HG03558 (cell line): ENCODE data around the gene DGCR8.

Source experiments
- ATAC-seq: cut with Tn5 transposase; IDR thresholded peaks from one replicate; pipeline ENCODE4 v1.9.1; 2021; ENCODE audit warnings: moderate number of reproducible peaks; ENCODE audit not compliant: unreplicated experiment; ENCODE audit errors: extremely low read depth

The DGCR8 gene

GRCh38 chr22:20107951-20108756 is 28.1 kb downstream of the DGCR8 start:
- no peak for ATAC-seq

- ATAC-seq, result no peak
Observed at GRCh38 chr22:20108757-20109230, 28.8 kb downstream of the DGCR8 start.

DNA sequence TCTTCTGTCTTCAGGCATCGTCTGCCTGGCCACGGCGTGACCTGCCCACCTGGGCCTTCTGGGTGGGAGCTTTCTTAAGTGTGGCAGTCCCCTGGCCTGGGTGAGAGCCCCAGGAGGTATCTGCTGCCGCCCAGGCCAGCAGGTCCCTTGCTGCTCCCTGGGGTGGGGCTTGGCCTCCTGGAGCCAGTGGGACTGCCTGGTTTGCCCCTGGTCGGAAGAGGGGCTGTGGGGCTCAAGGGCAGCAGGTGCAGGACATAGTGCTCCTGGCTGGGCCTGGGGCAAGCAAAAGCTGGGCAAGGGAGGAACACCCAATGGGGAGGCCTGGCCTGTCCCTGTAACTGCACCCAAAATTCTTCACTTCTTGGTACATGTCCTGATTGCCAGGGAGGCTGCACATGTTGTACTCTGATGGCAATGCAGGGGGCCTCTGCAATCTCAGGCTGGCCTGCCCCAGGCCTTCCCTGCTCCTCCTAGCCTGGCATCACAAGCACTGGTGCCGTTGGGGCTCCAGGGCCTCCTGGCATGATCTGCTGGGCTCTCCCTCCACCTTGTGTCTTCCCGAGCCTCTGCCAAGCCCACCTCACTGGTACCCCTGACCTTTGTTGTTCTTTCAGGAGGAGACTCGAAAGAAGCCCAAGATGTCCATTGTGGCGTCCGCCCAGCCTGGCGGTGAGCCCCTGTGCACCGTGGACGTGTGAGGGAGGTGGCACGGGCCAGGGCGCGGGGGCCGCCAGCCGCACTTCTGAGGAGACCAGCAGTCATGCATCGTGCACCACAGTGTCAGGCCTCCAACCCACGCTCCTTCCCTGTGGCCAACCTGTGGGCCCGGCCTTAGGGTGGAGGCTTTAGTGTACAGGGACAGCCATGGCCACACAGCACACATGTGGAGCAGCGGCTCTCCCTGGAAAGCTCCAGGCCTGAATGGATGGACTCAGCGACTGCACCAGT is 29.6 kb downstream of the DGCR8 start:
- ATAC-seq, result no peak

DNA sequence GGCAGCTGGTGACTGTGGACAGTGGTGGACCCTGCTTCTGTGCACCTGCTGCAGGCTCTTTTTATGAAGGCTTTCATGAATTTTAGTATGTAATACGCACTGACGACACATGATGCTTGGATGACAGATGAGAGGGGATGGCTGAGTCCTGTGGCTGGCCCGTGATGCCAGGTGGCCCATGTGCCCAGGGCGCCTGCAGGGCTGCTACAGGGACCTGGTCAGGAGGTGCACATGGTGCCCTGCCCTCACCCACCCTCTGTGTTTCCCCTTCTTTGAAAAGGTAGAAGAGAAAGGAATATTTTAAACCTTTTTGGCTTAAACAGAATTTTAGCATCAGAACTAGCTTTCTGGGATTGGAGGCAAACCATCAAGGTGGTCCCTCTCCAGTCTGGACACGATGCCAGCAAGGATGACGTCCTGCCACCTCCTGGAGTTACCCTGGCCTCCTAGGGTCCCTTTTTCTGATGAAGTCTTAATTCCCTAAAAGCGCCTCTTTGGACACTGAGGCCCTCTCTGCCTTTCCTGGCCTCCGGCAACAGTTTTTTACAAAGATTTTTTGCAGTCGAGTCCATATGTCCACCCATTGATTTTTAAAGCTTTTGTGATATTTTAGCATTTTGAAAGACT is 30.4 kb downstream of the DGCR8 start:
- no peak for ATAC-seq

DNA sequence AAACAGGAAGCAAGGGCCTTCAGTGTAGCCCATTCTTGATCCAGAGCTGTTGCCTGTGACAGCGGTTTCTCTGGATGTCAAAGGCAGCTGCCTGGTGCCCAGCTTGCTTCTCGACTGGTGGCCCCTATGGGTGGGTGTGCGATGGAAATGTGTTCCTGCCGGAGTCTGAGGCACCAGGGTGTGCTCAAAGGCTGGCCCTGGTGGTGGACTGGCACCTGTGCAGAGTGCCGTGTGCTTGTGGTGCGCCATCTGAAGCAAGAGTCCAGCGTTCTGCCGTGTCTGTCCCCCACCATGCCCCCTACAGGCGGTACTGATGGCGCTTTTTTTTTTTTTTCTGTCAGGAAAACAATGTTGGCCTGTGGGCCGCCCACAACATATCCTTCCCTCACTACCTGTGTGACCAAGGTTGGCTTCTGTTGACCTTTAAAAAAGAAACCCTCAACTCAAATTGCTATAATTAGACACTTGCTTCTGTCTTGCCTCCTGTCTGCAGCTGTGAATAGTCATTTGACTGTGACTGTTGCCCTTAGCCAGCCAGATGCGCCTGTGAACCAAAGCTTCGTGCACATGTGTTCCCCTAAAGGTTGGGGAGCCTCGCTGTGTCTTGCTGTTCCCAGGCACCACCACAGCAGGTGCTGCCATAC is 31.1 kb downstream of the DGCR8 start:
- ATAC-seq, result no peak

- no peak for ATAC-seq
Observed at GRCh38 chr22:20111689-20112622, 31.9 kb downstream of the DGCR8 start.

DNA sequence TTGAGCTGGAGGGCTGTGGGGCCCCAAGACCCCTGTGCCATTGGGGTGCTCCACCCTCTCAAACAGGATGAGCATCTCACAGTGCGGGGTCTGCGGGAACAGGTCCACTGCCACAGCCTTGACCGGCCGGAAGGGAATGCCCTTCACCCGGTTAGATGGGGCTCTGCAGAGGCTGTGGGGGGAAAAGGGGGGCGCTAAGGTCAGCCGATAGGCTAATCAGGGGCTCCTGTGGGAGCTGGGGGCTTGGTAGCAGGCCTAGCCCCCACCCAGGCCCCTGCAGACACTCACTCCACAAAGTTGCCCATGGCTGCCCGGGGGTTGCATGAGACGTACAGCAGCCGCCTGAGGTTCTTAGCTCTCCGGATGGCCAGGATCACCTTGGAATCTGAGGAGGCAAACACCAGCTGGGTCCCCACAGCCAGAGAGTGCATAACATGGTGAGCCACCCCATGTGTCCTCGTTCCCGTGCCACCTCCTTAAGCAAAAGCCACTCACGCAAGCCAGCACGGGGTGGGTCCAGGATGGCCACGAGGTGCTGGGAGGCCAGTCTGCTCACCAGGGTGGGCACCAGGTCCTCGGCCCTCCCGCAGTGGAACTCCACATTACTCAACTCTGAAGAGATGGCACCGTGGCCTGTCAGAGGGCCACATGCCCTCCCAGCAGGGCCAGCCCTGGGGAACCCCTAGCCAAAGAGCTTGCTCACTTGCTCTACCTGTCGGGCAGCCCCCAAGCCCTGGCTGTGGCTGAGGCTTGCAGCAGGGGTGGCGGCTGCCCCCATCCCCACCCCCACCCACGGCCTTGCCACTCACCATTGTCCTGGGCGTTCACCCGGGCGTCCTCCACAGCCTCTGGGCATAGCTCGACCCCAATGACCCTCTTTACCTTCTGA is 32.8 kb downstream of the DGCR8 start:
- no peak for ATAC-seq

DNA sequence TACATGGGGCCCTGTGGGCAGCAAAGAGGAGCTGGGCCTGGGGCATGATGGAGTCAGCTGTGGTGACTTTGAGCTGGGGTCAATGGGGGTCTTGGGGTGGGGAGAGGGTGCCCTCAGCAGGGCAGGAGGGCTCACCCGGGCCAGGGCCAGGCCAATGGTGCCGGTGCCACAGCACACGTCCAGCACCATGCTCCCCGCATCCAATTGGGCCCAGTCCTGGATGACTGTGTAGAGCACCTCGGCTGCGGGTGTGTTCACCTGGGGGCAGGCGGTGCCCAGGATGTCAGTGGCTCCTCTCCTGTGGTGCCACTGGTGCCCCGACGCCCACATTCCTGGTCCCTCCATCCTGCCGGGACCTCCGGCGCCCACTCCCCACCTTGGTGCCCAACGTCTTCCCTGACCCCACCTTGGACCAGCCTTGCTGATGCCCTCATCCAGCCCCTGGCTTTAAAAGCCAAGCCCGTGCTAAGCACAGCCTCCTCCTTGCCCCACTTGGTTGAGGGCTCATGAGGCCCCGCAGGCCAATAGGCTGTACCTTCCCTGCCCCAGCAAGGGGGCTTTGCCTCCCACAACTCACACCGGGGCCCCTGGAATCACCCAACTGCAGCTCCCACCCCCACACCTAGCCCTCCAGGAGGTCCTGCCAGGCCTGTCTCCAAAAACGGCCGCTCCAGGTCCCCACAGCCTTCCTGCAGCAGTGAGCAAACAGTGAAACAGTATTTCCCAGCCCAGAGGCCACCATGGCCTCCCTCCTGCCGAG is 33.7 kb downstream of the DGCR8 start:
- no peak for ATAC-seq

DNA sequence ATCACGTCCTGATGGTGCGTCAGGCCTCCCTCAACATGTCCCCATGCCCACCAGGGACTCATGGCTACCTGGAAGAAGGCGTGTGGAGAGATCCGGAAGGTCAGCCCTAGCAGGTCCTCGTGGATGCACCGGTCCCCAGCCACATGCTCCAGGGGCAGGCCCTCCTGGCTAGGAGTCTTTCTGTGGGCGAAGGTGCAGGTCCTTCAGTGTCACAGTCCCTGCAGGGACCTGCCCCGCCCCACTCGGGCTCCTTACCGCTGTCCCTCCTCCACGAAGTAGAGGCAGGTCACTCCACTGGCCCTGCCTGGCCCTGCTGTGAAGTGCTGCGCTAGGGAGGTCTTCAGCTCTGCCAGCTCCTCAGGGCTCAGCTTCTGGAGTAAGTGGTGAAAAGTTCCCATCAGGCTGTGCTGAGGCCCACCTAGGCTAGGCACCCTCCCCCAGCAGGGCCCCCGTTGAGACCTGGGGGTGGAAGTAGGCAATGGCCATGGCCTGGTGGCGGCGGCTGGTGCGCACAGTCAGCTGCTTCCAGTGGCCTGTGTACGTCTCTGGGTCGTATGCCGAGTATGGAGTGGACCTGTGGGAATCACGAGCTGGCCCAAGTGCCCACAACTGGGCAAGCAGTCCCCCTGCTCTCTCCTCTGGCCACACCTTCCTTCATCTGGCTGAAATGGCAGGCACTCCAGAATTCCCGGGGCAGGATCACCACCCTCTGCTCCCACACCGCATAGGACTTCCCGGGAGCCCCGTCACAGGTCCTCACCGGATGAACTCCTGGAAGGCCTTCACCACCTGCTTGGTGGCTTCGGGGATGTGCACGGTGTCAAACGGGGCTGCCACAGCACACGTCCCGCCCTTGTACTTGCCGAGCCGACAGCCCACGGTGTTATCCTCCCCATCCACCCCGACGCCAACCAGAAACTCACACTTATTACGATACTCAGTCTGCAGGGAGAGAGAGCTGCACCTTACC is 34.8 kb downstream of the DGCR8 start:
- ATAC-seq, result no peak

- ATAC-seq, result no peak
Observed at GRCh38 chr22:20115691-20116375, 35.8 kb downstream of the DGCR8 start, which contains the start of gene RANBP1. Gene RANBP1 (plus strand): TSS chr22:20116104. CDS start chr22:20116185, 81 bp downstream.

- ATAC-seq, result no peak
Observed at GRCh38 chr22:20116376-20116950, 36.4 kb downstream of the DGCR8 start.

DNA sequence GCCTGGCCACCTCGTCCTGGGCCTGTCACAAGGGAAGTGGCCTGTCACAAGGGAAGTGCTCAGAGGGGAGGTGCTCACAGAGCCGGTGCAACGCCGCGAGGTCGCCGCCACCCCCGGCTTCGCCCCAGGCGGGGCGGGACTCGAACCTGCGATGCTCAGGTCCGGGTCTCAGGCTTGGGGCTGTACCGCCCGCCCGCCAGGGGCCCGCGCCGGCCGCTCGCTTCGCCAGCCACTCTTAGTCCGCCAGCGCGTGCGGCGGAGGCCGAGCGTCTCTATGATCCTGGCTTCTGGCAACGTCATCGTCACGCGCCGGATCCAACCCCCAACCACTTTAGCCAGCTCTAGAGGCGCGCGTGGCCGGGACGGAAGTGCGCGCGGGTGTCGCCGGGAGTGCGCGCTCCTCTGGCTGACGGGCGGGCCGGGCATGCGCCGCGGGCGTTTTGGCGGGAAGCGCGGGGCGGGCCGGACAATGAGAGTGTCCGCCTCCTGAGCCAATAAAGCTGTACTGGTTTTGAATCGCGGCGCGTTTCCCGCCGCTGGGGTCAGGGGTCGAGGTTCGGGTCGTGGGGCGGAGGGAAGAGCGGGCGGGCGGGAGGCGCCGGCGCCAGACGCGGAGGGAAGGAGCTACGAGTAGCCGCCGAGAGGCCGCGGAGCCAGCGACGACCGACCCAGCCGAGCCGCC is 37.1 kb downstream of the DGCR8 start, which contains the start of gene TRMT2A:
TSS of gene TRMT2A (minus strand) at position 276 of the 682 bp plus-strand sequence. CDS start 320 bp downstream, outside the sequence.
- peak; percentile 52 for ATAC-seq

DNA sequence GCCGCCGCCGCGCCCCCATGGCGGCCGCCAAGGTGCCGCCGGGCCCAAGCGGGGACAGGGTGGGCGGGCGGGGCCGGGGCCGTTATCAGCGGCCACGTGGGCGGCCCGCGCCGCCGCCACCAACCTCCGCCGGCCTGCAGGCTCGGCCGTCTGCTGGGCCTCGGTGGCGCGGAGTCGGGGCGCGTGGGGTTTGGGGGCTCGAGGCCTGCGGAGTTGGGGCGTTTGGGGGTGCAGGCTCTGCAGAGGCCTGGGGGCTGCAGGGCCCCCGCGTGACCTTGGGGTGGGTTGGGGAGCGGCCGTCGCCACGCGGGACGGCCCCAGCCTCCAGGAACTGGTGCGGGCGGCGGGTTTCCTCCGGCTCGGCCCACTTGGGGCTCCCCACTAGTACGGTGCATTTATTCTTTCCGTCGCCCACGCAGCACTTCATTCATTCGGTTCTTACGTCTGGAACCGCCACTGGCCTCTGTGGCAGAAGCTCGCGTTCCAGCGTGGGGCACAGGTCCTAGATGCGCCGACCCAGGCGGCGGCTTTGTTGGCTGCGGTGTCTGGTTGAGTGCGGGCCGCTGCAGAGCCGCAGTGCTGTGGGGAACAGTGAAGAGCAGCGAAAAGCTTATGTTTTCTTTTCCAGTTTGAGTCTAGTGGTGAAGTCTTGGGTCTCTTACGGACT is 37.7 kb downstream of the DGCR8 start:
- ATAC-seq, result peak; percentile 11
